Activated effector memory CD4-positive, alpha-beta T cell treated with anti-CD3 and anti-CD28 coated beads, Interleukin-2, amount 50 U/mL, for 16 hours (primary cell): Measurements from ENCODE around the gene CALCOCO2.
"Not testable (repeated sequence)": the region's sequence is repeated elsewhere in the genome, so short reads cannot be mapped to it uniquely, and the experiment has no call there.

Experiments
- DNase-seq: peaks from one replicate; pipeline ENCODE4 v3.0.0-alpha.2; 2020

The CALCOCO2 gene

DNA sequence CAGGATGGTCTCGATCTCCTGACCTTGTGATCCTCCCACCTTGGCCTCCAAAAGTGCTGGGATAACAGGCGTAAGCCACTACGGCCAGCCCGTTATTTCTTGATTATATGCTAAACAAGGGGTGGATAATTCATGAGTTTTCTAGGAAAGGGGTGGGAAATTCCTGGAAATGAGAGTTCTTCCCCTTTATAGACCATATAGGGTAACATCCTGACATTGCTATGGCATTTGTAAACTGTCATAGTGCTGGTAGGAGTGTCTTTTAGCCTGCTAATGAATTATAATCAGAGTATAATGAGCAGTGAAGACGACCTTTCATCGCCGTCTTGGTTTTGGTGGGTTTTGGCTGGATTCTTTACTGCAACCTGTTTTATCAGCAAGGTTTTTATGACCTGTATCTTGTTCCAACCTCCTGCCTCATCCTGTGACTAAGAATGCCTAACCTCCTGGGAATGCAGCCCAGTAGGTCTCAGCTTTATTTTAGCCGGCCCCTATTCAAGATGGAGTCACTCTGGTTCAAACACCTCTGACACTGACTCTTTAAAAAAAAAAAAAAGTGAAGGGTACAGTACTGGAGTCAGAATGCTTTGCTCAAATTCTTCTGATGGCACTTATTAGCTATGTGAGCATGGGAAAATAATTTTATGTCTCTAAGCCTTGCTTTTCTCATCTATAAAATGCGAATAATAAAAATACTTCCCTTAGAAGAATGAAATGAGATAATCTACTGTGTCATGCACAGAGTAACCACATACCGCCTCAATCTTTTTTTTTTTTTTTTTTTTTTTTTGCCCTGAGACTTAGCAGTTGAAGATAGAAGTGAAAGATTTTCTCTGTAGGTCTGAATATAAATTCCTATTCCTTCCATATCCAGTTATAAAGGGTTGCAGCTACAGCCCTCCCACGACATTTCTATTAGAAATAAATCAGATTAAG is 5.1 kb upstream of the CALCOCO2 start:
- no peak for DNase-seq

DNA sequence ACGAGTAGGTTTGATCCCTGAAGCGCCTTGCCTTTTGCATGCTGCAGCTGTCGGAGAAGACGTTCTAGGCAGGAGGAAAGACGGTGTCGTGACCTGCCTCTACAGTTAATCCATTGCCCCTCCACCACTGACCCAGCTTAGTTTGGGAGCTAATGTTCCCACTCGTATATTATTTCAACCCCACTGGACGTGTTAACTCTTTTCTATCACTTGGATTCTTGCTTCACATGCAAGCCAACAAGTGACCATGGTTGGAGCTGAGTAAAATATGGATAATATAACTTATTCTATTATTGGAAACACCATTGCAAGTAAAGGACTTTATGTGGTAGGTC is 681 bp downstream of the CALCOCO2 start:
- no peak for DNase-seq

GRCh38 chr17:48834973-48835372 is 4.1 kb downstream of the CALCOCO2 start:
- no peak for DNase-seq

DNA sequence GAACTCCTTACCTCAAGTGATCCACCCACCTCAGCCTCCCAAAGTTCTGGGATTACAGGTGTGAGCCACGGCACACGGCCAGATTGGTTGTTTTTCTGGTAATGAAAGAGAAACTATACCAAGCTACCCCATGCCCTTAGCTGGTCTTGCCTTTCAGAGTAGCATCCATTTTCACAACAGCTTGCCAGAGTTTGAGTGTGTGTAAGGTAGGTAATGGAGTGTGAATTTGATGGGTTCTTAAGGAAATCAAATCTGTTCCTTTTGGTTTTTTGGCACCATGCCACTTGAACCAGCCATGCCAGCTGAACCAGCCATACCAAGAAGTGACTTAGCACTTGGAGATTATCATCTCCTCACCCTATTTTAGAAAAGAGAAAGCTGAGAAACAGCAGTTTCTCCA is 5.1 kb downstream of the CALCOCO2 start:
- DNase-seq: no peak

- not testable (repeated sequence) for DNase-seq
Observed at GRCh38 chr17:48837458-48837857, 6.6 kb downstream of the CALCOCO2 start.

DNA sequence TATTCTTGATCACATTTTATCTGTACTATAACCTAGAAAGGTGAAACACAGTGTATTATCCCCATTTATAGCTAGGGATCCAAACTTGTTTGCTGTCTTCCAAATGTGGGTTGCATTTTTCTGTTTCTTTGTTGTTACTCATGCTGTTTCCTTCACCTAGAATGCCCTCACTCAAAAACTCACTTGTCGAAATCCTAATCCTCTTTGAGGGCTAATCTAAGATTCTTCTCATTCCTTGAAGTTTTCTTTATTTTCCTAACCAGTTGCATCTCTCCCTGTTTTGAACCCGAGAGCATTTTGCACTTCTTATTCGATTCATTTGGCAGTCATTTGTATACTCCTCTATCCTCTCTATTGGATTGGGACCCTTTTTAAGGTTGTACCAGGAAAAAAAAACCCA is 9.6 kb downstream of the CALCOCO2 start:
- no peak for DNase-seq

GRCh38 chr17:48841395-48841831 is 10.6 kb downstream of the CALCOCO2 start:
- DNase-seq: no peak

DNA sequence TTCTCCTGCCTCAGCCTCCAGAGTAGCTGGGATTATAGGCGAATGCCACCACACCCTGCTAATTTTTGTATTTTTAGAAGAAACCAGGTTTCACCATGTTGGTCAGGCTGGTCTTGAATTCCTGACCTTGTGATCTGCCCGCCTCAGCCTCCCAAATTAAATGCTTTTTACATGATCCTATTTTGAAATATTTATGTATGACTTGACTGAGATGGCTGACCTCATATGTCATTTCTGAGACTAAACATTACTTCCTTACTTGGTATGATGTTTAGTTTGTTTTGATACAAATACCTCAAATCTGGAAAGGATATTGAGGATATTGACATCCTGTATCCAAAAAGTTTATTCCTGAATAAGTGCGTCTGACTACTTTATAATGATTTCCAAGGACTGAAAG is 11.9 kb downstream of the CALCOCO2 start:
- no peak for DNase-seq

DNA sequence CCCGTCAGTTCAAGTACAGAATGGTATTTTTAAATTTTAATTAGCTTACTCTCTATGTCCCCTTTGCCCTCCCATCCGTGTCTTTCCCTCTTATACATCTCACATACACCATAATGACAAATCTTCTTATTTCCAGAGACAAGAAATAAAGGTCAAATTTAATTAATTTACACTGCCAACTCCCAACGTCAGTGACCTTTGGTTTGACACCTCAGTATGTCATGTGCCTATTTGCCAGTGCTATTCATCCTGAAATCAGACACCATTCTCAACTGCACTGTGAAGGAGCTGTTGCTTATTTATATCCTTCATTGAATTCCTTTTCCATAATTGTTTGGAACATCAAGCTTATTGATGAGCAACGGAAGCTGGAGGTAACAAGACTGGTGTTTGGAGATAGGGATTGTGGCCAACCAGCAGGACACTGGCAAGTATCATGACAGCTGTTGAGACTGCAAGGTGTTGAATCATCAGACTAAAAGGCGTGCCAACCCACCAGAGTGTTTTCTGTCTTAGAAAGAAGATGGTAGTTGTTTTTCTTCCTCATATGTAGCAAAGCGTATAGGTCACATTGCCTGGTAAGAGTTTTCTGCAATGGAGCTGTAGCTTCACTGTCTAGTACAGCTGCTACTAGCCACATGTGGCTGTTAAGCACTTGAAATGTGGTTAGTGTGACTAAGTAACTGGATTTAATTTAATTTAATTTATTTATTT is 12.5 kb downstream of the CALCOCO2 start:
- no peak for DNase-seq

- DNase-seq: no peak
Observed at GRCh38 chr17:48850792-48851323, 20.0 kb downstream of the CALCOCO2 start.

DNA sequence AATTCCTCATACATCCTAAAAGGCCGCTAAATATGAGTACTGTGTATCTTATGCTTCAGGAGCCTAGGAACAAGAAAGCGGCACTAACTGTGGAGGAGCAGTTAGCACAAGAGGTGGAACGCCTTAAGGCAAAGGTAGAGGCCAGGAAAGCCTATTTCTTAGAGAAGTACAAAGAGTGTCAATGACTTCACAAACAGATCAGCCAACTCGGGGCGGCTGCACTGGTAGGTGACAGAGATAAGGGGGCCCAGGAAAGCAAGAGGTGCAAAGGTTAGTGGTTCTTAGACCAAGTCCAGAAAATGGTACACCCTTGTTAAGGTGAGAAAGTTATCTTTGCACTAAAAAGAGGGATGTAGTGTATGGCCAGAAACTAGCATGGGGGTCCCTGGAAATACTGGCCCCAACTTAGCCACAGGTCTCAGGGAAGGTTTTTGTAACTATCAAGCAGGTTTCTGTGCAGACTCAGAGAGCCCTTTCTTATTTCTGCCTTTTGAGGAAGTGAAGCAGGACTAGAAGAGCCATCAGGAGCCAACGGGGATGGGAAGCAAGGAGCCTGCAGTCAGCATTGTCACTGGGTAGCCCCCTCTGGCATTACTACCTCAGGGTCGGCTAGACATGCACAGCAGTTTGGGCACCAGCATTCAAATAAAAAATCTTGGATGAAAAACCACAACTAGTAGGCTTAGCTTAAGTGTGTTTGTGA is 24.1 kb downstream of the CALCOCO2 start:
- no peak for DNase-seq

DNA sequence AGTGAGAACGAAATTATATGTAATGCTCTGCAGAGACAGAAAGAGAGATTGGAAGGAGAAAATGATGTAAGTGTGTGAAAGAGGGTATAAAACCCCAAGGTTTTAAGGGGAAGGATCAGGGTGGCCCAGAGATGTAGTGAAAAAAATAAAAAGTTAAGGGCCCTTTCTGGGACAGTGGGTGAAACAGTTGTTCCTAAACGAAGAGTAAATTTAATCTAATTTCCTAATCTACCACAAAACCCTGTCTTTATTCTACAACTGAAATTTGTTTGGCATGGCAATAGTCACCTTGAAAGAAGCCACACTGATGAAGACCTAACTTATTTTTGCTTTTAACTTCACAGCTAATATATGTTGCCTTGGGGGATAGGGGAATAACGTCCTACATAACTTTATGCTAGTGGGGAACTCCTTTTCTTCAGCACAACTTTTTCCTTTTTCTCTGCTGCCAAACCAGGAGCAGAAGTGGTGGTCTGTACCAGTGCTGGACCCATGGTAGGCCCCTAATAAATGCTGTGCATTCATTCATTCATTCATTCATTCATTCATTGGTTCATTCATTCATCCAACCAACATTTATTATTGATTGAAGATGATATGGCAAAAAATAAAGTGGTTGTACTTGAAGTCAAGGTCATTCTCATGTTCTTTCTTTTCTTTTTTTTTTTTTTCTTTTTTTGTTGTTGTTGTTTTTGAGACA is 25.4 kb downstream of the CALCOCO2 start:
- no peak for DNase-seq

DNA sequence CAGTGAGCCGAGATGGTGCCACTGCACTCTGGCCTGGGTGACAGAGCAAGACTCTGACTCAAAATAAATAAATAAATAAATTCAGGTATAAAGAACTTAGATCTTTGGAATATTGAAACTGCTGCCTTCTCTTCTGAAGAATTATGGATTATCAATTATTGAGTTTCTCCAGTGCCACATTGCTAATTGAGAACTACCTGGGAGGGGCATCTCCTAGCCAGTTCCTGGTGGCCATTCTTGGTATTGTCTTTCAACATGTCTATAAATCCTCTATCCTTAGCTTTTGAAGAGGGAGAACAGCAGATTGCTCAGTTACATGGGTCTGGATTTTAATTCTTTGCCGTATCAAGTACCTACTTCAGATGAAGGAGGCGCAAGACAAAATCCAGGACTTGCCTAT is 29.2 kb downstream of the CALCOCO2 start:
- no peak for DNase-seq

DNA sequence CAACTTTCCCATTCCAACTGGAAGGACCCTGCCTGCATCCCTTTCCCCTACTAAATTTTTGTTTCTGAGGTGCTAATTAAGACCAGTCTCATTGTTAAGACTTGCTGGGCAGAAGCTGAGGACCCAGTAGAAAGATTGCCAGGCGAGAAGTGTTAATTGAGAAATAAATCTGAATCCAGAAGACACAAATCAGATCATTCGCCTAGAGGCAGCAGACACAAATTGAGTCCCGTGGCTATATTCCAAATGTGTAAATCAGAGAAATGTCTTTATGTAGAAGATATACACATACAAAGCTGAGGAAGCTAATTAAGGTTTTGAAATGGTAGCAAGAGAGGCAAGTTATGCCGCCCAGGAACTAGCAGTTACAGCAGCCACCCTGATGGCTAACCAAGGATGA is 29.6 kb downstream of the CALCOCO2 start:
- DNase-seq: no peak

GRCh38 chr17:48868916-48869500 is 38.2 kb downstream of the CALCOCO2 start:
- DNase-seq: peak; percentile 22

DNA sequence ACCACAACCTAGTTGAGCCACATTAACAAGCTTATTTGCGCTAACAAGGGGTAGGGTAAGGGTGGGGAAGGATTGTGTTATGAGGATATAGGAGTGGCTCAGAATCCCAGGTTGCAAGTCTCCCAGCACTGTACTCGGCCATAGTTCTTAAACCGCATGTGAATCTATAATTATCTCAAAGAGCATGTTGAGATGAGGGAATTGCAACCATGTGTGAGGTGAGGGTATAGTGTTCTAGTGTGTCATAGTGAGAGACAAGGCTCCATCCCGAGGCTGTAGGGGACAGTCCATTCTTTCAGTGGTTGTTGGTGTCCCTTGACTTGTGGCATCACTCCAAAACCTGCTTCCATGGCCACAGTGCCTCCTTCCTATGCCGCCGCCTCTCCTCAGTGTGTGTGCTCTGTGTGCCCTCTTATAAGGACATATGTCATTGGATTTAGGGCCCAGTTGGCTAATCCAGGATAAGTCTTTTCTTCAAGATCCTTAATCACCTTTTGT is 39.0 kb downstream of the CALCOCO2 start:
- no peak for DNase-seq

DNA sequence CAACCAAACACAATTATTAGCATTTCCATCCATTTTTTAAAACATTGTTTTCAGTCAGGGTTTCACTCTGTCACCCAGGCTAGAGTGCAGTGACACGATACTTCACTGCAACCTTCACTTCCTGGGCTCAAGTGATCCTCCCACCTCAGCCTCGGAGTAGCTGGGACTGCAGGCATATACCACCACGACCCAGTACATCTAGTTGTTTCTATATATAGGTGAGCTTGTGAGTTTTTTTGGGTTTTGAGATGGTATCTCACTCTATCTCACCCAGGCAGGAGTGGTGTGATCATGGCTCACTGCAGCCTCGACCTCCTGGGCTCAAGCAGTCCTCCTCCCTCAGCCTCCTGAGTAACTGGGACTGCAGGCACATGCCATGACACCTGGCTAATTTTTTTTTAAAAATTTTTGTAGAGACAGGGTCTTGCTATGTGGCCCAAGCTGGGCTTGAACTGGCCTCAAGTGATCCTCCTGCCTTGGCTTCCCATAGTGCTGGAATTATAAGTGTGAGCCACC is 40.3 kb downstream of the CALCOCO2 start:
- DNase-seq: peak; percentile 52

DNA sequence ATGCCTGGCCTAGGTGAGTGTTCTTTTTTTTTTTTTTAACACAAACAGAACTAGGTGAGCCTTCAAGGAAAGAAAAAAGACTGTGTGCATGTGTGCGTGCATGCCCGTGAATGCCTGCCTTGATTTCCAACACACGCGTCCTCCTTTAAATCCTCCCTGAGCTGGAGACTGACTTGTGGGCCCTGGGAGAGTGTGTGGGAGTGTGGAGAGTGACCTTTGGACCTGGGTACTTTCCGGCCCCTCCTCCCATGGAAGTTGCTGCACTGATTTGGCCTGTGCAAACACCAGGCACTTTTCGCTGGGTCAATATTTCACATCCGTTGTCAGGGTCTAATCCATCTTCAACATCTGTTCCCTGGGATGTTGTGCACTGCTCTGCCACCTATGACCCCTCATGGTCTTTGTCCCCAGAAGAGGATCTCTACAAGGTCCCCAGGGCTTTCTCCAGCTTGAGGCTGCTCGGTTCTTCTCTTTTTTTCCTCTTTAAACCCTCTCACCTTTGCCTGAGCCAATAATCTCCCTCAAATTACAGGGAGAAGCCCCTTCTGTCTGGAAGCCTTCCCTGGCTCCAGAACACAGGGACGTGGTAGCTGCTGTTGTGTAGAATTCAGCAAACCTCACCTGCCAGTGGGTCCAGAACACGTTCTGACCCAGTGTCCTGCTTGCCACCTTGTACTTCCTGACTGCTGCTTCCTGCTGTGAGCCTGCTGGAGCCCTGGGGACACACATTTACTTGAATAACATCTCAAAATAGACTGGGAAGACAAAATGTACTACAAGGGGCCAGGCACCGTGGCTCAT is 40.9 kb downstream of the CALCOCO2 start:
- peak; percentile 33 for DNase-seq

- DNase-seq: peak; percentile 28
Observed at GRCh38 chr17:48872409-48872808, 41.6 kb downstream of the CALCOCO2 start.

GRCh38 chr17:48873209-48873608 is 42.4 kb downstream of the CALCOCO2 start:
- no peak for DNase-seq
